Melanocyte of skin (primary cell): ENCODE data around the gene BRAP. TPM values are rescaled to one million over a fixed set of nuclear protein-coding genes. Genes with fewer than 3 reads are reported as not detected.

Experiments used
- total RNA-seq, 2 donors: library from RNA; depleted of rRNA; stranded (reverse); fragments of >200 nt; gene quantifications; 2 replicates each; pipeline ENCODE4 v1.2.3, GENCODE V29; 2012

The BRAP gene
- total RNA-seq = 10 to 100 TPM; 17.2 to 20.0 TPM

GRCh38 chr12:111685811-111686573 is at the start of gene BRAP, which contains the start of gene ACAD10:
BRAP (minus strand) TSS chr12:111685956; CDS start chr12:111685792, 164 bp downstream.
ACAD10 (plus strand) TSS chr12:111686053; CDS start chr12:111692710, 6,657 bp downstream.

GRCh38 chr12:111598637-111599452 is 86.9 kb downstream of the BRAP start, which contains the start of gene ATXN2:
ATXN2 (minus strand) TSS chr12:111599315; CDS start chr12:111599034, 281 bp downstream.

Other genes starting within 250 kb of the BRAP start
- 10 to 100 TPM; 25.1 to 25.3 TPM for gene ATXN2, start 86.6 kb downstream of the BRAP start, total RNA-seq
- 10 to 100 TPM; 16.3 to 20.0 TPM for gene ACAD10, start 97 bp upstream of the BRAP start, total RNA-seq
- 1 to 10 TPM; 1.0 to 1.3 TPM for gene ALDH2, start 81.0 kb upstream of the BRAP start, total RNA-seq
- 10 to 100 TPM; 30.6 to 37.3 TPM for gene MAPKAPK5, start 156.3 kb upstream of the BRAP start, total RNA-seq